Prostate gland (tissue), 2 donors: ENCODE data around the gene ZNF91. TPM values are rescaled to one million over a fixed set of nuclear protein-coding genes. Genes with fewer than 3 reads are reported as not detected.
A peak's percentile ranks its signal among the peaks of the same experiment; 100 is the strongest.

Experiments used
- DNase-seq: peaks from one replicate; pipeline ENCODE4 v3.0.0-alpha.2; 2019; ENCODE audit warnings: low spot score
- H3K27ac ChIP-seq, 2 donors: fragments of 200-600 bp; sonication (generic); 2 replicates each; pipeline ENCODE4 v1.5.1; 2017 to 2019
- H3K27me3 ChIP-seq: fragments of 200-600 bp; sonication (generic); replicated peaks from 2 replicates; pipeline ENCODE4 v1.5.1; 2019; ENCODE audit not compliant: insufficient read depth
- H3K36me3 ChIP-seq, 2 donors: fragments of 200-600 bp; sonication (generic); 1 replicate in 1 of 2; 2 replicates in 1 of 2; pipeline versions ENCODE4 v1.5.1 to v1.8.1; 2017 to 2019
- H3K4me1 ChIP-seq: fragments of 200-600 bp; sonication (generic); replicated peaks from 2 replicates; pipeline ENCODE4 v1.5.1; 2019
- H3K4me3 ChIP-seq, 2 donors: fragments of 200-600 bp; sonication (generic); 2 replicates each; pipeline ENCODE4 v1.5.1; 2017 to 2019
- H3K9me3 ChIP-seq: fragments of 200-600 bp; sonication (generic); 2 replicates; pipeline ENCODE4 v1.5.1; 2017
- POLR2A ChIP-seq: fragments of 450-650 bp; IDR thresholded peaks from one replicate; pipeline ENCODE4 v1.6.1; 2016; ENCODE audit warnings: antibody characterized with exemption, mild to moderate bottlenecking
- POLR2AphosphoS5 ChIP-seq: sonication (generic); formaldehyde crosslinking; IDR thresholded peaks from one replicate; pipeline ENCODE4 v1.6.1; 2017; ENCODE audit warnings: antibody characterized with exemption
- WGBS: methylation state at CpG from one replicate; pipeline ENCODE4 v1.1.5; 2018; 5-methylcytosine and 5-hydroxymethylcytosine counted together
- intact Hi-C: fragments of 100-400 bp; cut with DNase I; formaldehyde crosslinking; loops from one replicate; pipeline ENCODE4 v1.14.2; 2022
- total RNA-seq, 2 donors: library from RNA; depleted of rRNA; stranded (reverse); fragments of >200 nt; gene quantifications; one replicate each; pipeline ENCODE4 v1.1.0, GENCODE V29; 2016
- TF ChIP-seq, protein P1 (sequence below), 4 experiments: fragments of 200-600 bp in 2 of 4; fragments of 450-650 bp in 2 of 4; sonication (generic) in 2 of 4; IDR thresholded peaks; 1 replicate in 3 of 4; 2 replicates in 1 of 4; pipeline ENCODE4 v1.5.1; 2016 to 2019; ENCODE audit warnings: antibody characterized with exemption in 4 of 4, mild to moderate bottlenecking in 2 of 4, moderate library complexity in 2 of 4

The ZNF91 gene
- total RNA-seq, 2 donors from 2014 or later: 70.4 to 97.8 TPM

DNA sequence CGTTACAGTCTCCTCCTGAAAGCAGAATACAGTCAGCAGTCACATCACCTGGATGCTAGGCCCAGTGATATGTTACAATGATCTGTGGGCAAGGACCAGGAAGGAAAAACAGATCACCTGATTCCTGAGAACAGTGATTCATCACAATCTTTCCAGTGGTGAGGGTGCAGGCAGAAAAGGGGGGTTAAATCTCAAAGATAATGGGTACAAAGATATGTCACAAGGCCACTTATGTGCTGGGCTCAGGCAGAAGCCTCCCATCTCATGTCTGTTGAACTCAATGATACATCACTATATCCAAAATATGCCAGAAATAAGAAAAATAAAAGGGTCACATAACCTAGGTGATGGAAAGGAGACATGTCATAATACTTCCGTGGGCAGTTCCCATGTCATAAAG lies 10.8 kb upstream of the ZNF91 start:
- Histone ChIP-seq H3K4me1 (no peaks in the 10 kb centered on the region), H3K27ac (no peak overlapping the region), H3K9me3 (no peaks in the 10 kb centered on the region), H3K27me3 (no peaks in the 10 kb centered on the region), H3K4me3 (no peak overlapping the region), H3K36me3 (no peaks in the 10 kb centered on the region)
- 86% methylated on average over 2 of the region's 2 CpGs for WGBS
- intact Hi-C loops: no loop called here
- TF ChIP-seq POLR2AphosphoS5 (no peak), POLR2A (no peak)
- TF ChIP-seq, protein P1, sequence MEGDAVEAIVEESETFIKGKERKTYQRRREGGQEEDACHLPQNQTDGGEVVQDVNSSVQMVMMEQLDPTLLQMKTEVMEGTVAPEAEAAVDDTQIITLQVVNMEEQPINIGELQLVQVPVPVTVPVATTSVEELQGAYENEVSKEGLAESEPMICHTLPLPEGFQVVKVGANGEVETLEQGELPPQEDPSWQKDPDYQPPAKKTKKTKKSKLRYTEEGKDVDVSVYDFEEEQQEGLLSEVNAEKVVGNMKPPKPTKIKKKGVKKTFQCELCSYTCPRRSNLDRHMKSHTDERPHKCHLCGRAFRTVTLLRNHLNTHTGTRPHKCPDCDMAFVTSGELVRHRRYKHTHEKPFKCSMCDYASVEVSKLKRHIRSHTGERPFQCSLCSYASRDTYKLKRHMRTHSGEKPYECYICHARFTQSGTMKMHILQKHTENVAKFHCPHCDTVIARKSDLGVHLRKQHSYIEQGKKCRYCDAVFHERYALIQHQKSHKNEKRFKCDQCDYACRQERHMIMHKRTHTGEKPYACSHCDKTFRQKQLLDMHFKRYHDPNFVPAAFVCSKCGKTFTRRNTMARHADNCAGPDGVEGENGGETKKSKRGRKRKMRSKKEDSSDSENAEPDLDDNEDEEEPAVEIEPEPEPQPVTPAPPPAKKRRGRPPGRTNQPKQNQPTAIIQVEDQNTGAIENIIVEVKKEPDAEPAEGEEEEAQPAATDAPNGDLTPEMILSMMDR (IDR thresholded peaks at IDR 0.05): no peak
- DNase-seq: no peak

DNA sequence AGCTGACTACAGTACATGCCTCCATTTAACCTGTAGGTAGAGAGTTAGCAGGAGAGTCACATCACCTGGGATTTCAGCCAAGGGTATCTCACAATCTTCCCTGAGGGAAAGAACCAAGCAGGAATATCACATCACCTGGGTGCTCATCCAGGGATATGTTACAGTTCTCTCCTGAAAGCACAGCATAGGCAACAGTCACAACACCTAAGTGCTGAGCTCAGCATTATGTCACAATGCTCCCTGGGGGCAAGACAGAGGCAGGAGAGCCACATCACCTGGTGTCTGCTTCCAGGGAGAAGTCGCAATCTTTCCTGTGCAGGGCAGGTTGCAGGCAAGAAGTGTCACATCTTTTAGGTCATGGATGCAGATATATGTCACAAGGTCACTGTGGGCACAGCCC lies 9.4 kb upstream of the ZNF91 start:
- H3K27me3 ChIP-seq: no peaks in the 10 kb centered on the region
- H3K27ac ChIP-seq: no peak overlapping the region
- no peak for DNase-seq
- H3K4me1 ChIP-seq: no peaks in the 10 kb centered on the region
- H3K4me3 ChIP-seq: no peak overlapping the region
- intact Hi-C loops: no loop called here
- 89% methylated on average over 1 of the region's 1 CpG for WGBS
- no peaks in the 10 kb centered on the region for H3K36me3 ChIP-seq
- H3K9me3 ChIP-seq: no peaks in the 10 kb centered on the region
- TF ChIP-seq, protein P1 (IDR thresholded peaks at IDR 0.05): no peak
- no peak for TF ChIP-seq POLR2A
- TF ChIP-seq POLR2AphosphoS5: no peak

DNA sequence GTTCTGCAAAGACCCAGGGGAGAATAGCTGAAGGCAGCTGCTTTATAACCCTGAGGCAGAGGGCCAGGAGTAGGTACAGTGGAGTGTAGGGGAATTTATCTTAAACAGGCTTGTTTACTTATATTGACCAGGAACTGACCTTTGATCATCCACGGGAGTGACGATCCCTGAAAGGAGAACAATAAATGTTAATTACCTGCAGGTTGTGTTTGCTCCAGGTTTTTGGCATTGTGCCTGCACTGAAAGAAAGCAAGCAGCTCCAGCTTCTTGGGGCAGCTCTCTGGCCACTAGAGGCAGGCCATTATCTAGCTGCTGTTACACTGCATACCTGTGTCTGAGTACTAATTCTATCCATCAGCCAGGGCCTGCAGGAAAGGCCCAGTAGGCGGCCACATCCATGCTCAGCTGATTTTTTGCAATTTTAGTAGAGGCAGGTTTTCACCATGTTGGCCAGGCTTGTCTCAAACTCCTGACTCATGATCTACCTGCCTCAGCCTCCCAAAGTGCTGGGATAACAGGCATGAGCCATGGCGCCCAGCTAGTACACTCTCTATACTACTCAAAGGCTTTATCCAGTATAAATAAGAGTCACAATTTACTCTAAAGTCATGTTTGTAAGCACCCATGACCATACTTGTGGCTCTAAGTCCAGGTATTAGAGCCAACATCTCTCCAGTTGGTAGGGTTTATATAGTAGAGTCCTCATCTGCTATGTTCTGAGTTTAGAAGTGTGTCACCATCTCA lies 8.5 kb upstream of the ZNF91 start:
- Histone ChIP-seq H3K4me1 (no peaks in the 10 kb centered on the region), H3K9me3 (no peaks in the 10 kb centered on the region), H3K4me3 (no peak overlapping the region), H3K27ac (no peak overlapping the region), H3K27me3 (no peaks in the 10 kb centered on the region), H3K36me3 (no peaks in the 10 kb centered on the region)
- no peak for TF ChIP-seq POLR2A
- TF ChIP-seq, protein P1 (IDR thresholded peaks at IDR 0.05): peak in 1 of 4 experiments; percentile 24
- intact Hi-C loops: no loop called here
- no peak for DNase-seq
- 46% methylated on average over 4 of the region's 4 CpGs for WGBS

DNA sequence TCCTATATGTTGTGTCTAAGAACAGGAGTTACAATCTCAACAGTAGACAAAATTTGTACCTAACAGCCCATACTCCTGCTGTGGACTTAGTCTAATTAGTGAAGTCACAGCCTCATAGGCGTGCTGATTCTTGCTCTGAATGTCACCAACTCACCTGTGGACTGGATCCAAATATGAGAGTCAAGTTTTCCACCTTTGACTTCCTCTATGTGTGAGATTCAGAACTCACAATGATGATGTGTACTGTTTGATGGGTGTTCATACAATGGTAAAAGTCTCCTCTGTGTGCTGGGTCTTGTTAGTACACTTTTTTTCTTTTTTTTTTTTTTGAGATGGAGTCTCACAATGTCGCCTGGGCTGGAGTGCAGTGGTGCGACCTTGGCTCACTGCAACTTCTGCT lies 7.8 kb upstream of the ZNF91 start:
- TF ChIP-seq POLR2AphosphoS5 (no peak), POLR2A (no peak)
- TF ChIP-seq, protein P1 (IDR thresholded peaks at IDR 0.05): no peak
- intact Hi-C loops: no loop called here

DNA sequence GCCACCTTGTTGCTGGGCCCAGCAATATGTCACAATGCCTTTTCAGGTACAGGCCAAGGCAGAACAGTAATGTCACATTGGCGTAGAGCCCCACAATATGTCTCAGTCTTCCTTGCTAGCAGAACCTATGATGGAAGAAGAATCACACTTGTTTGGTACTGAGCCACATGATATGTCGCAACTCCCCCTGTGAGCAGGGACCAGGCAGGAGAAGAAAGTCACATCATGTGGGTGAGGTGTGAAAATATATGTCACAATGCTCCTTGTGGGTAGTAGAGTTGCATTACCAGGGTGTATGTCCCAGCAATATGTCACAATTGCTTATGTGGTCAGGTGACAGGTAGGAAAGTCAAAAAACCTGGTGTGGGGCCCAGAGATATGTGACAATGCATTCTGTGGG lies 7.1 kb upstream of the ZNF91 start:
- H3K27ac ChIP-seq: no peak overlapping the region
- no peaks in the 10 kb centered on the region for H3K9me3 ChIP-seq
- no peaks in the 10 kb centered on the region for H3K36me3 ChIP-seq
- H3K27me3 ChIP-seq: no peaks in the 10 kb centered on the region
- no peak for DNase-seq
- intact Hi-C loops: no loop called here
- 96% methylated on average over 2 of the region's 2 CpGs for WGBS
- TF ChIP-seq POLR2AphosphoS5 (no peak), POLR2A (no peak)
- TF ChIP-seq, protein P1 (IDR thresholded peaks at IDR 0.05): no peak
- no peaks in the 10 kb centered on the region for H3K4me1 ChIP-seq
- H3K4me3 ChIP-seq: no peak overlapping the region

More for the DNA sequence above, 7.8 kb upstream of the ZNF91 start:
- Histone ChIP-seq H3K36me3 (no peaks in the 10 kb centered on the region), H3K4me1 (no peaks in the 10 kb centered on the region), H3K9me3 (no peaks in the 10 kb centered on the region), H3K27me3 (no peaks in the 10 kb centered on the region), H3K4me3 (no peak overlapping the region), H3K27ac (no peak overlapping the region)
- DNase-seq: no peak
- WGBS: 66% methylated on average over 3 of the region's 3 CpGs
